IMR-90 (cell line): ENCODE results near the gene HFM1. TPM values are rescaled to one million over a fixed set of nuclear protein-coding genes. Genes with fewer than 3 reads are reported as not detected.

Source experiments
- ATAC-seq: fragments of 200-7000 bp; cut with Tn5 transposase; 2 replicates; pipeline ENCODE4 v1.9.1; 2020; ENCODE audit warnings: low read depth, mild to moderate bottlenecking, moderate library complexity
- BruUV-seq: library from RNA; stranded (reverse); fragments of 400-500 nt; replicated peaks from 2 replicates; lab custom pipeline; 2021; lab: Mats Ljungman, UMichigan
- CTCF ChIA-PET: fragments of 300-600 bp; formaldehyde crosslinking; extraction: SDS; loops from one replicate; lab custom pipeline; 2021; ENCODE audit warnings: antibody characterized with exemption; lab: Yijun Ruan, JAX
- POLR2A ChIA-PET: fragments of 300-600 bp; sonication (Branson Sonifier 250); formaldehyde crosslinking; loops from one replicate; lab custom pipeline; 2022; ENCODE audit warnings: antibody characterized with exemption; ENCODE audit not compliant: unreplicated experiment; lab: Charles Lee
- DNase-seq: peaks from one replicate; pipeline ENCODE4 v3.0.0; 2013
- H2AFZ ChIP-seq: replicated peaks from 2 replicates; pipeline ENCODE3; 2013; ENCODE audit warnings: low read length, mild to moderate bottlenecking; ENCODE audit not compliant: poor library complexity
- H2AK5ac ChIP-seq: 2 replicates; pipeline ENCODE4 v1.6.1; 2013; ENCODE audit warnings: low read depth, low read length, inconsistent platforms
- H2AK9ac ChIP-seq: replicated peaks from 2 replicates; pipeline ENCODE3; 2013; ENCODE audit warnings: mild to moderate bottlenecking, low read depth, low read length, moderate library complexity; ENCODE audit not compliant: poor library complexity
- H2BK120ac ChIP-seq: 2 replicates; pipeline ENCODE4 v1.6.1; 2013; ENCODE audit warnings: low read depth, low read length, inconsistent platforms
- H2BK15ac ChIP-seq: 3 replicates; pipeline ENCODE4 v1.6.1; 2013; ENCODE audit warnings: low read depth, low read length, inconsistent platforms
- H2BK20ac ChIP-seq: 2 replicates; pipeline ENCODE4 v1.6.1; 2013; ENCODE audit warnings: low read depth, mild to moderate bottlenecking, inconsistent platforms, low read length, moderate library complexity
- H2BK5ac ChIP-seq: 2 replicates; pipeline ENCODE4 v1.6.1; 2013; ENCODE audit warnings: mild to moderate bottlenecking, low read depth, low read length, inconsistent platforms; ENCODE audit not compliant: poor library complexity, severe bottlenecking
- H3K14ac ChIP-seq: replicated peaks from 2 replicates; pipeline ENCODE4 v1.6.1; 2013; ENCODE audit warnings: low read depth, low read length, inconsistent platforms
- H3K18ac ChIP-seq: 2 replicates; pipeline ENCODE4 v1.6.1; 2013; ENCODE audit warnings: low read depth, low read length, control low read depth
- H3K23ac ChIP-seq: 2 replicates; pipeline ENCODE4 v1.6.1; 2013; ENCODE audit warnings: low read depth, low read length, inconsistent platforms
- H3K27ac ChIP-seq: 2 replicates; pipeline ENCODE4 v1.5.1; 2013; ENCODE audit warnings: mild to moderate bottlenecking, control low read depth, low read length; ENCODE audit not compliant: insufficient read depth
- H3K27me3 ChIP-seq: 2 replicates; pipeline ENCODE4 v1.6.1; 2013; ENCODE audit warnings: low read length; ENCODE audit not compliant: control insufficient read depth, insufficient read depth
- H3K36me3 ChIP-seq: 2 replicates; pipeline ENCODE4 v1.6.1; 2013; ENCODE audit warnings: low read length, mixed read lengths; ENCODE audit not compliant: control insufficient read depth, insufficient read depth
- H3K4ac ChIP-seq: 2 replicates; pipeline ENCODE4 v1.6.1; 2013; ENCODE audit warnings: low read depth, low read length, inconsistent platforms
- H3K4me1 ChIP-seq: 2 replicates; pipeline ENCODE4 v1.6.1; 2013; ENCODE audit warnings: low read length, mixed read lengths; ENCODE audit not compliant: control insufficient read depth, insufficient read depth
- H3K4me2 ChIP-seq: 2 replicates; pipeline ENCODE4 v1.6.1; 2013; ENCODE audit warnings: low read depth, mild to moderate bottlenecking, control low read depth, low read length, moderate library complexity
- H3K4me3 ChIP-seq: 2 replicates; pipeline ENCODE4 v1.5.1; 2013; ENCODE audit warnings: low read depth, mild to moderate bottlenecking, control low read depth, low read length, moderate library complexity; ENCODE audit not compliant: insufficient read depth
- H3K56ac ChIP-seq: 2 replicates; pipeline ENCODE4 v1.6.1; 2013; ENCODE audit warnings: low read length, inconsistent platforms; ENCODE audit not compliant: insufficient read depth; ENCODE audit errors: extremely low read depth
- H3K79me1 ChIP-seq, 2 experiments: 2 replicates each; pipeline ENCODE4 v1.6.1; 2013; ENCODE audit warnings: low read length in 2 of 2, inconsistent platforms in 1 of 2, low read depth in 1 of 2
- H3K9ac ChIP-seq: 2 replicates; pipeline ENCODE4 v1.6.1; 2013; ENCODE audit warnings: low read depth, low read length, control low read depth
- H3K9me1 ChIP-seq: 2 replicates; pipeline ENCODE4 v1.6.1; 2013; ENCODE audit warnings: low read length, inconsistent platforms; ENCODE audit not compliant: insufficient read depth
- H3K9me3 ChIP-seq: 2 replicates; pipeline ENCODE4 v1.6.1; 2013; ENCODE audit warnings: low read length; ENCODE audit not compliant: control insufficient read depth, insufficient read depth
- H4K20me1 ChIP-seq: 2 replicates; pipeline ENCODE4 v1.6.1; 2013; ENCODE audit warnings: low read length, inconsistent platforms; ENCODE audit not compliant: insufficient read depth
- H4K5ac ChIP-seq: 2 replicates; pipeline ENCODE4 v1.6.1; 2013; ENCODE audit warnings: mild to moderate bottlenecking, low read depth, low read length, control low read depth
- H4K8ac ChIP-seq, 2 experiments: 2 replicates each; pipeline ENCODE4 v1.6.1; 2013; ENCODE audit warnings: low read depth in 2 of 2, low read length in 2 of 2, control low read depth in 1 of 2, inconsistent platforms in 1 of 2
- H4K91ac ChIP-seq: 2 replicates; pipeline ENCODE4 v1.6.1; 2013; ENCODE audit warnings: low read depth, low read length, inconsistent platforms; ENCODE audit not compliant: insufficient read depth
- CEBPB ChIP-seq: IDR thresholded peaks from 2 replicates; pipeline ENCODE4 v1.6.1; 2012; ENCODE audit warnings: low read depth, low read length, improper control_type of control experiment
- CHD1 ChIP-seq: IDR thresholded peaks from 2 replicates; pipeline ENCODE4 v1.6.1; 2012; ENCODE audit warnings: low read depth, low read length, improper control_type of control experiment
- FOS ChIP-seq: fragments of 150-350 bp; IDR thresholded peaks from 2 replicates; pipeline ENCODE4 v1.6.1; 2016; ENCODE audit warnings: low read depth, low read length
- MAZ ChIP-seq: IDR thresholded peaks from 2 replicates; pipeline ENCODE4 v1.6.1; 2012; ENCODE audit warnings: low read depth, mild to moderate bottlenecking, low read length, improper control_type of control experiment, moderate library complexity, borderline replicate concordance
- MXI1 ChIP-seq: IDR thresholded peaks from 2 replicates; pipeline ENCODE4 v1.6.1; 2012; ENCODE audit warnings: low read depth, mild to moderate bottlenecking, low read length, moderate library complexity, borderline replicate concordance
- NFE2L2 ChIP-seq: fragments of 150-350 bp; IDR thresholded peaks from 2 replicates; pipeline ENCODE4 v1.6.1; 2016; ENCODE audit warnings: low read depth, mild to moderate bottlenecking, low read length
- POLR2A ChIP-seq: IDR thresholded peaks from 2 replicates; pipeline ENCODE4 v1.6.1; 2012; ENCODE audit warnings: mild to moderate bottlenecking, low read depth, low read length
- RAD21 ChIP-seq: IDR thresholded peaks from 2 replicates; pipeline ENCODE4 v1.6.1; 2012; ENCODE audit warnings: low read length, improper control_type of control experiment
- RCOR1 ChIP-seq: IDR thresholded peaks from 2 replicates; pipeline ENCODE4 v1.6.1; 2012; ENCODE audit warnings: mild to moderate bottlenecking, low read length, improper control_type of control experiment; ENCODE audit not compliant: insufficient replicate concordance
- RFX5 ChIP-seq: IDR thresholded peaks from 2 replicates; pipeline ENCODE4 v1.8.0; 2012; ENCODE audit warnings: low read depth, mild to moderate bottlenecking, low read length, moderate library complexity
- SMC3 ChIP-seq: fragments of 150-350 bp; IDR thresholded peaks from 2 replicates; pipeline ENCODE4 v1.6.1; 2016; ENCODE audit warnings: low read depth, mild to moderate bottlenecking, antibody characterized with exemption, low read length, moderate library complexity
- WGBS, 2 experiments: methylation state at CpG; one replicate each; pipeline versions ENCODE4 v1.1.5 to v1.1.7; 2013; ENCODE audit warnings: missing lambda C conversion rate in 2 of 2; ENCODE audit not compliant: insufficient read length in 1 of 2; ENCODE audit errors: extremely low coverage in 2 of 2; 5-methylcytosine and 5-hydroxymethylcytosine counted together
- dilution Hi-C: fragments of 300-500 bp; cut with HindIII; formaldehyde crosslinking; loops from one replicate; pipeline ENCODE4 v1.14.3; 2018; ENCODE audit warnings: low sequenced_read_pairs; ENCODE audit not compliant: unreplicated experiment
- in situ Hi-C: fragments of 300-500 bp; cut with MboI; formaldehyde crosslinking; loops from 3 replicates; pipeline ENCODE4 v1.14.3; 2019; ENCODE audit warnings: low sequenced_read_pairs, inconsistent platforms, mixed read lengths
- intact Hi-C: fragments of 100-400 bp; cut with micrococcal nuclease; formaldehyde crosslinking; loops from 2 replicates; pipeline ENCODE4 v1.10.0; 2022
- polyA plus RNA-seq, 3 experiments: library from polyadenylated mRNA; depleted of rRNA; stranded (reverse); fragments of >200 nt; gene quantifications; 2 replicates each; pipeline ENCODE4 v1.2.3, GENCODE V29; 2012; ENCODE audit warnings: low replicate concordance in 1 of 3
- total RNA-seq: library from RNA; depleted of rRNA; stranded (reverse); fragments of >200 nt; gene quantifications from 2 replicates; pipeline ENCODE4 v1.2.3, GENCODE V29; 2012
- TF ChIP-seq, protein P1 (sequence below): fragments of 150-350 bp; IDR thresholded peaks from 2 replicates; pipeline ENCODE4 v1.6.1; 2016; ENCODE audit warnings: low read depth, mild to moderate bottlenecking, low read length, moderate library complexity, borderline replicate concordance

HFM1 gene
- total and polyA plus RNA-seq, 2 of the 4 experiments (the other 2 are of a cell fraction) = 0.15 to 0.18 TPM

DNA sequence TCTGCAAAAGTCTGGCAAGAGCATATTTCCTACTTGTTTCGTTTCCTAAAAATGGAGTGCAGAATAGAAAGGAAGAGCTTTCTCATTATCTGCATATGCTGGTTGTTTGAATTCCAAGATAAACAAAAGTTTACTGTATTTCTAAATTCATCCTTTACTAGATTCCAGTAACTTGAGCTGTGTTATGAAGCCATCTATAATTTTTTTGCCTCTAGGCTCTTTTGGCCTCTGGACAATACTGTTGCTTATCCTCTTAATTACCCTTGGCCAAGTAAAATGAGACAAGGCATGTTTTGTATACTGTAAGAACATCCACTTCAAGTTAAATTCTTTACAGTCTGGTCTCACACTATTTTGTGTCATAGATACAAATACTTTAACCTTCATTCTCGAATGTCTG lies 45.6 kb upstream of the HFM1 start:
- Histone ChIP-seq H3K9me3 (no peaks in the 10 kb centered on the region), H3K56ac (no peak overlapping the region), H3K18ac (no peak overlapping the region), H2BK5ac (no peak overlapping the region), H3K79me1 (no peaks in the 10 kb centered on the region), H2BK120ac (no peak overlapping the region), H3K9ac (no peak overlapping the region), H3K4me2 (no peak overlapping the region), H4K5ac (no peak overlapping the region), H4K20me1 (no peaks in the 10 kb centered on the region), H3K4me1 (no peaks in the 10 kb centered on the region), H3K4me3 (no peak overlapping the region), H2BK15ac (no peak overlapping the region), H3K27me3 (no peaks in the 10 kb centered on the region), H4K8ac (no peak overlapping the region), H3K36me3 (no peaks in the 10 kb centered on the region), H3K27ac (no peak overlapping the region), H3K14ac (no peak overlapping the region), H4K91ac (no peak overlapping the region), H2AK5ac (no peak overlapping the region), H3K4ac (no peak overlapping the region), H3K23ac (no peak overlapping the region), H2BK20ac (no peak overlapping the region), H2AK9ac (no peak overlapping the region), H3K9me1 (no peaks in the 10 kb centered on the region), H2AFZ (no peak overlapping the region)
- WGBS, 2 experiments = 40% methylated on average over 1 of the region's 2 CpGs; no CpG with 5 or more reads in 1 of the 2 experiments
- TF ChIP-seq CEBPB = no peak
- no peak for TF ChIP-seq RFX5
- no peak for TF ChIP-seq CHD1
- TF ChIP-seq MAZ = no peak
- TF ChIP-seq FOS = no peak
- TF ChIP-seq, protein P1, sequence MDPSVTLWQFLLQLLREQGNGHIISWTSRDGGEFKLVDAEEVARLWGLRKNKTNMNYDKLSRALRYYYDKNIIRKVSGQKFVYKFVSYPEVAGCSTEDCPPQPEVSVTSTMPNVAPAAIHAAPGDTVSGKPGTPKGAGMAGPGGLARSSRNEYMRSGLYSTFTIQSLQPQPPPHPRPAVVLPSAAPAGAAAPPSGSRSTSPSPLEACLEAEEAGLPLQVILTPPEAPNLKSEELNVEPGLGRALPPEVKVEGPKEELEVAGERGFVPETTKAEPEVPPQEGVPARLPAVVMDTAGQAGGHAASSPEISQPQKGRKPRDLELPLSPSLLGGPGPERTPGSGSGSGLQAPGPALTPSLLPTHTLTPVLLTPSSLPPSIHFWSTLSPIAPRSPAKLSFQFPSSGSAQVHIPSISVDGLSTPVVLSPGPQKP = no peak
- TF ChIP-seq RAD21 = no peak
- no peak for TF ChIP-seq RCOR1
- no peak for TF ChIP-seq SMC3
- TF ChIP-seq NFE2L2 = no peak
- no peak for TF ChIP-seq POLR2A
- TF ChIP-seq MXI1 = no peak
- intact Hi-C loops (no loop called here), in situ Hi-C loops (no loop called here), dilution Hi-C loops (no loop called here)
- POLR2A ChIA-PET = no interaction called here
- BruUV-seq = no TSS peak
- DNase-seq (no peak), ATAC-seq (peak; percentile 65)
- CTCF ChIA-PET = no interaction called here
